ENCODE data around the gene NUPR1. TPM values are rescaled to one million over a fixed set of nuclear protein-coding genes. Genes with fewer than 3 reads are reported as not detected.

The NUPR1 gene
- polyA plus RNA-seq, 1 donor from 2014 or later = not detected

DNA sequence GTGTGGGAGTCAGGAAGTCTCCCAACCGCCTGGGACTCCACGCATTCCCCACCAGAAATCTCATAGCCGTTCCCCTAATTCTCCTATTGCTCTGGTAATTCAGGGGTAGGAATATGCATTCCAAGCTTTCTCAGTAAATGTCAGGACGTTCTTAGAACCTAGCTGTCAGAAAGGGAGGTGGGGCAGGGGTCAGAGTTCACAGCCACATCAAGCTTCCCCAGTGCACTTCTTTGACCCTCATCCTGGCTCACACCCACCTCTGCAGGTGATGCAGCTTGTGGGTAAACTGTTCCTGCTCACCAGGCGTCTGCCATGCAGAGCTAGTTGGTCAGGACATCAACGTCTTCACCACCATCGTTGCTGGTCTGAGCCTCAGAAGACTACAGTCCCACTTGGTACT, 18.1 kb downstream of the NUPR1 start:
- no peaks in the 10 kb centered on the region for H3K9me3 ChIP-seq (ENCODE audit: low read length)
- H3K4me3 ChIP-seq (ENCODE audit: low read length) = no peak overlapping the region
- TF ChIP-seq MXI1 (conservative IDR thresholded peaks at IDR 0.05; ENCODE audit: poor library complexity, severe bottlenecking) (no peak), EP300 (conservative IDR thresholded peaks at IDR 0.05; ENCODE audit: poor library complexity, severe bottlenecking) (no peak), RAD21 (conservative IDR thresholded peaks at IDR 0.05) (no peak)
- TF ChIP-seq, protein P1, sequence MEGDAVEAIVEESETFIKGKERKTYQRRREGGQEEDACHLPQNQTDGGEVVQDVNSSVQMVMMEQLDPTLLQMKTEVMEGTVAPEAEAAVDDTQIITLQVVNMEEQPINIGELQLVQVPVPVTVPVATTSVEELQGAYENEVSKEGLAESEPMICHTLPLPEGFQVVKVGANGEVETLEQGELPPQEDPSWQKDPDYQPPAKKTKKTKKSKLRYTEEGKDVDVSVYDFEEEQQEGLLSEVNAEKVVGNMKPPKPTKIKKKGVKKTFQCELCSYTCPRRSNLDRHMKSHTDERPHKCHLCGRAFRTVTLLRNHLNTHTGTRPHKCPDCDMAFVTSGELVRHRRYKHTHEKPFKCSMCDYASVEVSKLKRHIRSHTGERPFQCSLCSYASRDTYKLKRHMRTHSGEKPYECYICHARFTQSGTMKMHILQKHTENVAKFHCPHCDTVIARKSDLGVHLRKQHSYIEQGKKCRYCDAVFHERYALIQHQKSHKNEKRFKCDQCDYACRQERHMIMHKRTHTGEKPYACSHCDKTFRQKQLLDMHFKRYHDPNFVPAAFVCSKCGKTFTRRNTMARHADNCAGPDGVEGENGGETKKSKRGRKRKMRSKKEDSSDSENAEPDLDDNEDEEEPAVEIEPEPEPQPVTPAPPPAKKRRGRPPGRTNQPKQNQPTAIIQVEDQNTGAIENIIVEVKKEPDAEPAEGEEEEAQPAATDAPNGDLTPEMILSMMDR (IDR thresholded peaks at IDR 0.05; ENCODE audit: poor library complexity, severe bottlenecking) = no peak
- no peak overlapping the region for H3K27ac ChIP-seq (ENCODE audit: low read length)
- no peaks in the 10 kb centered on the region for H3K79me2 ChIP-seq (replicated peaks; ENCODE audit: insufficient read depth, low read length)
- H3F3A ChIP-seq (ENCODE audit: insufficient read depth, low read length, poor library complexity, severe bottlenecking) = no peaks in the 10 kb centered on the region
- no peaks in the 10 kb centered on the region for H3K9me2 ChIP-seq (ENCODE audit: insufficient read depth, low read length)
- no peaks in the 10 kb centered on the region for H3K27me3 ChIP-seq (ENCODE audit: insufficient read depth, low read depth, low read length)
- H3K9ac ChIP-seq (ENCODE audit: low read length) = no peak overlapping the region
- H2AFZ ChIP-seq (ENCODE audit: low read depth, low read length) = no peak overlapping the region
- H3K36me3 ChIP-seq (ENCODE audit: insufficient read depth, low read length) = no peaks in the 10 kb centered on the region
- H3K4me2 ChIP-seq (ENCODE audit: low read length) = no peak overlapping the region
- no peaks in the 10 kb centered on the region for H4K20me1 ChIP-seq (ENCODE audit: insufficient read depth)

DNA sequence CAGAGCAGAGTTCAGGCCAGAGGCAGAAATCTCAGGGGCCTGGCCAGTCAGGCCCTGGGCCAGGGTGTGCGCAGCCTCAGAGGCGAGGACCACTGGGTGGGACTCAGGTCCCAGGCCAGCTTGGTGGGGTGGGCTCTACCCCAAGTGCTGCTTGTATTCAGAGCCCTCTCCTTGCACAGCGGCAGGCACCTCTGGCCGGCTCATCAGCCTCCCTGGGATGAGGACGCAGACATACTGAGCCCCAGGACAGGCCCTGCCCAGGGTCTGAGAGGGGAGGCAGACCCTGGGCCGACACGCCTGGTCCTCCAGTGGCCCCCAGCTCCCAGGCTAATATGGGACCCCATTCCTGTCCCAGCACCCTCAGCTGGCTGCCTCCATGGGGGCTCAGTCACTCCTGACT, 24.5 kb downstream of the NUPR1 start:
- Histone ChIP-seq H3F3A (ENCODE audit: insufficient read depth, low read length, poor library complexity, severe bottlenecking) (no peaks in the 10 kb centered on the region), H3K4me2 (ENCODE audit: low read length) (no peak overlapping the region), H3K4me3 (ENCODE audit: low read length) (no peak overlapping the region), H4K20me1 (ENCODE audit: insufficient read depth) (no peaks in the 10 kb centered on the region), H3K27me3 (ENCODE audit: insufficient read depth, low read depth, low read length) (no peaks in the 10 kb centered on the region), H3K27ac (ENCODE audit: low read length) (no peak overlapping the region), H3K9me3 (ENCODE audit: low read length) (no peaks in the 10 kb centered on the region), H2AFZ (ENCODE audit: low read depth, low read length) (no peak overlapping the region), H3K9me2 (ENCODE audit: insufficient read depth, low read length) (no peaks in the 10 kb centered on the region), H3K36me3 (ENCODE audit: insufficient read depth, low read length) (no peaks in the 10 kb centered on the region), H3K9ac (ENCODE audit: low read length) (no peak overlapping the region), H3K79me2 (replicated peaks; ENCODE audit: insufficient read depth, low read length) (no peaks in the 10 kb centered on the region)
- TF ChIP-seq RAD21 (conservative IDR thresholded peaks at IDR 0.05) = no peak

DNA sequence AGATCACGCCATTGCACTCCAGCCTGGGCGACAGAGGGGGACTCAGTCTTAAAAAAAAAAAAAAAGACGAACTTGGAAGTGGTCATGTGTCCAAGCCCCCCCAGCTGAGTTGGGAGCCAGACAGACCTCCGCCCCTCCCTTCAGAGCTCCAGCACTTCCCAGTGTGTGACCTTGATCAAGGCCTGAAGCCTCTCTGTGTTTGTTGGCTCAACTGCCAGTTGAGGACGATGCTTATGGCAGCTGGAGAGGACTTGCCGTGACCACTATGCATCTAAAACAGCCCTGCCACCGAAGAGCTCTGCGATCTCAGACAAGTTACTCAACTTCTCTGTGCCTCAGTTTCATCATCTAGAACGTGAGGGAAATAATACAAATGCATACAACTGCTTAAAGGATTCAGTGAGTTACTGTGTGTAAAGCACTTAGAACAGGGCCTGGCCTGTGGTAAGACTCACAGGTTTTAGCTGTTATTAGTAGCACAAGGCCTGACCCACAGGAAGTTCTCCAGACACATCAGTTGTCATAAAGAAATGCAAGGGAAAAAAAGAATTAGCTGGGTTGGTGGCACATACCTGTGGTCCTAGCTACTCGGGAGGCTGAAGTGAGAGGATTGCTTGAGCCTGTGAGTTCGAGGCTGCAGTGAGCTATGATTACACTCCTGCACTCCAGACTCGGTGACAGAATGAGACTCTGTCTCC, 25.1 kb downstream of the NUPR1 start:
- no peak overlapping the region for H3K4me3 ChIP-seq (ENCODE audit: low read length)
- no peaks in the 10 kb centered on the region for H3K9me3 ChIP-seq (ENCODE audit: low read length)
- H3K4me2 ChIP-seq (ENCODE audit: low read length) = no peak overlapping the region
- H3K79me2 ChIP-seq (replicated peaks; ENCODE audit: insufficient read depth, low read length) = no peaks in the 10 kb centered on the region
- H4K20me1 ChIP-seq (ENCODE audit: insufficient read depth) = no peaks in the 10 kb centered on the region
- no peaks in the 10 kb centered on the region for H3K36me3 ChIP-seq (ENCODE audit: insufficient read depth, low read length)
- no peaks in the 10 kb centered on the region for H3K27me3 ChIP-seq (ENCODE audit: insufficient read depth, low read depth, low read length)
- no peaks in the 10 kb centered on the region for H3F3A ChIP-seq (ENCODE audit: insufficient read depth, low read length, poor library complexity, severe bottlenecking)
- H3K9ac ChIP-seq (ENCODE audit: low read length) = no peak overlapping the region
- TF ChIP-seq REST (IDR thresholded peaks at IDR 0.05; ENCODE audit: borderline replicate concordance) = no peak
- no peak for TF ChIP-seq RAD21 (conservative IDR thresholded peaks at IDR 0.05)
- no peak for TF ChIP-seq MXI1 (conservative IDR thresholded peaks at IDR 0.05; ENCODE audit: poor library complexity, severe bottlenecking)
- TF ChIP-seq, protein P1 (IDR thresholded peaks at IDR 0.05; ENCODE audit: poor library complexity, severe bottlenecking) = no peak
- TF ChIP-seq POLR2AphosphoS5 (IDR thresholded peaks at IDR 0.05) = no peak
- no peak for TF ChIP-seq EZH2 (IDR thresholded peaks at IDR 0.05; ENCODE audit: borderline replicate concordance, insufficient read depth, low read length, poor library complexity, severe bottlenecking)
- TF ChIP-seq TAF1 (IDR thresholded peaks at IDR 0.05; ENCODE audit: low read depth) = no peak
- TF ChIP-seq EP300 (conservative IDR thresholded peaks at IDR 0.05; ENCODE audit: poor library complexity, severe bottlenecking) = no peak
- TF ChIP-seq SMC3 (conservative IDR thresholded peaks at IDR 0.05; ENCODE audit: poor library complexity) = no peak
- H3K9me2 ChIP-seq (ENCODE audit: insufficient read depth, low read length) = no peaks in the 10 kb centered on the region
- no peak overlapping the region for H3K27ac ChIP-seq (ENCODE audit: low read length)
- no peak overlapping the region for H2AFZ ChIP-seq (ENCODE audit: low read depth, low read length)
